Glutamatergic neuron (in vitro differentiated cells): ENCODE measurements around the gene OR10J1. TPM values are rescaled to one million over a fixed set of nuclear protein-coding genes. Genes with fewer than 3 reads are reported as not detected.

Experiments
- DNase-seq: peaks from one replicate; pipeline ENCODE4 v3.0.0; 2022
- H3K27ac Mint-ChIP-seq: one replicate; pipeline ENCODE4 v1.8.0; 2020; ENCODE audit warnings: mild to moderate bottlenecking, mixed read lengths, inconsistent platforms; ENCODE audit not compliant: unreplicated experiment
- H3K27me3 Mint-ChIP-seq: one replicate; pipeline ENCODE4 v1.8.0; 2020; ENCODE audit warnings: mild to moderate bottlenecking, moderate library complexity, mixed read lengths, inconsistent platforms; ENCODE audit not compliant: unreplicated experiment
- H3K36me3 Mint-ChIP-seq: one replicate; pipeline ENCODE4 v1.8.0; 2020; ENCODE audit warnings: mild to moderate bottlenecking, mixed read lengths, inconsistent platforms; ENCODE audit not compliant: unreplicated experiment
- H3K4me1 Mint-ChIP-seq: one replicate; pipeline ENCODE4 v1.8.0; 2020; ENCODE audit warnings: mild to moderate bottlenecking, low read depth, mixed read lengths, inconsistent platforms; ENCODE audit not compliant: unreplicated experiment
- H3K4me3 Mint-ChIP-seq: one replicate; pipeline ENCODE4 v1.8.0; 2020; ENCODE audit warnings: mild to moderate bottlenecking, mixed read lengths, inconsistent platforms; ENCODE audit not compliant: unreplicated experiment
- H3K9me3 Mint-ChIP-seq: one replicate; pipeline ENCODE4 v1.8.0; 2020; ENCODE audit warnings: mild to moderate bottlenecking, moderate library complexity, mixed read lengths, inconsistent platforms; ENCODE audit not compliant: unreplicated experiment
- CTCF ChIP-seq: fragments of 200-600 bp; sonication (generic); IDR thresholded peaks from one replicate; pipeline ENCODE4 v1.5.0; 2021; ENCODE audit not compliant: partially characterized antibody, unreplicated experiment
- total RNA-seq: library from RNA; stranded (reverse); fragmentation: NEBNext Ultra II Directional; extraction: Animal tissue kit (Norgen Biotek cat#: 25700); gene quantifications from one replicate; pipeline ENCODE4 v1.2.1, GENCODE V29; 2021; ENCODE audit not compliant: unreplicated experiment

Gene OR10J1
- total RNA-seq, 1 donor from 2014 or later = not detected

- no peak for DNase-seq
- Mint-ChIP-seq H3K9me3 (peaks cover 6% of the 10 kb centered on the region), H3K4me1 (no peaks in the 10 kb centered on the region), H3K27ac (no peak overlapping the region), H3K27me3 (peaks cover 1% of the 10 kb centered on the region), H3K36me3 (peaks cover 6% of the 10 kb centered on the region), H3K4me3 (no peak overlapping the region)
- no peak for TF ChIP-seq CTCF
Observed at GRCh38 chr1:159459551-159459950, 20.0 kb downstream of the OR10J1 start.

- Mint-ChIP-seq H3K4me1 (no peaks in the 10 kb centered on the region), H3K27ac (no peak overlapping the region), H3K27me3 (no peaks in the 10 kb centered on the region), H3K4me3 (no peak overlapping the region), H3K9me3 (peaks cover 6% of the 10 kb centered on the region), H3K36me3 (peaks cover 6% of the 10 kb centered on the region)
- no peak for DNase-seq
- no peak for TF ChIP-seq CTCF
Observed at GRCh38 chr1:159465191-159465603, 25.7 kb downstream of the OR10J1 start.

GRCh38 chr1:159468321-159468720 lies 28.8 kb downstream of the OR10J1 start:
- H3K4me3 Mint-ChIP-seq = no peak overlapping the region
- no peaks in the 10 kb centered on the region for H3K36me3 Mint-ChIP-seq
- no peak for DNase-seq
- no peaks in the 10 kb centered on the region for H3K9me3 Mint-ChIP-seq
- no peak overlapping the region for H3K27ac Mint-ChIP-seq
- no peaks in the 10 kb centered on the region for H3K4me1 Mint-ChIP-seq
- no peaks in the 10 kb centered on the region for H3K27me3 Mint-ChIP-seq
- TF ChIP-seq CTCF = no peak

- no peak for TF ChIP-seq CTCF
- Mint-ChIP-seq H3K36me3 (no peaks in the 10 kb centered on the region), H3K4me3 (no peak overlapping the region), H3K27ac (no peak overlapping the region), H3K9me3 (no peaks in the 10 kb centered on the region), H3K27me3 (no peaks in the 10 kb centered on the region), H3K4me1 (no peaks in the 10 kb centered on the region)
- no peak for DNase-seq
Observed at GRCh38 chr1:159469921-159470533, 30.5 kb downstream of the OR10J1 start.

- no peak for TF ChIP-seq CTCF
- no peaks in the 10 kb centered on the region for H3K36me3 Mint-ChIP-seq
- no peak overlapping the region for H3K27ac Mint-ChIP-seq
- no peak overlapping the region for H3K4me3 Mint-ChIP-seq
- H3K27me3 Mint-ChIP-seq = no peaks in the 10 kb centered on the region
- H3K9me3 Mint-ChIP-seq = no peaks in the 10 kb centered on the region
- no peak for DNase-seq
- H3K4me1 Mint-ChIP-seq = no peaks in the 10 kb centered on the region
Observed at GRCh38 chr1:159473335-159473734, 33.8 kb downstream of the OR10J1 start.
